ENCODE measurements around the gene ATP6V0A4. TPM values are rescaled to one million over a fixed set of nuclear protein-coding genes. Genes with fewer than 3 reads are reported as not detected.
"Not testable (repeated sequence)": the region's sequence is repeated elsewhere in the genome, so short reads cannot be mapped to it uniquely, and the experiment has no call there.

Gene ATP6V0A4
- total RNA-seq, 6 experiments from 2014 or later, result not detected

GRCh38 chr7:138802706-138803105 lies 4.7 kb upstream of the ATP6V0A4 start:
- TF ChIP-seq POLR2A (IDR thresholded peaks at IDR 0.05), result no peak
- TF ChIP-seq, protein P1, sequence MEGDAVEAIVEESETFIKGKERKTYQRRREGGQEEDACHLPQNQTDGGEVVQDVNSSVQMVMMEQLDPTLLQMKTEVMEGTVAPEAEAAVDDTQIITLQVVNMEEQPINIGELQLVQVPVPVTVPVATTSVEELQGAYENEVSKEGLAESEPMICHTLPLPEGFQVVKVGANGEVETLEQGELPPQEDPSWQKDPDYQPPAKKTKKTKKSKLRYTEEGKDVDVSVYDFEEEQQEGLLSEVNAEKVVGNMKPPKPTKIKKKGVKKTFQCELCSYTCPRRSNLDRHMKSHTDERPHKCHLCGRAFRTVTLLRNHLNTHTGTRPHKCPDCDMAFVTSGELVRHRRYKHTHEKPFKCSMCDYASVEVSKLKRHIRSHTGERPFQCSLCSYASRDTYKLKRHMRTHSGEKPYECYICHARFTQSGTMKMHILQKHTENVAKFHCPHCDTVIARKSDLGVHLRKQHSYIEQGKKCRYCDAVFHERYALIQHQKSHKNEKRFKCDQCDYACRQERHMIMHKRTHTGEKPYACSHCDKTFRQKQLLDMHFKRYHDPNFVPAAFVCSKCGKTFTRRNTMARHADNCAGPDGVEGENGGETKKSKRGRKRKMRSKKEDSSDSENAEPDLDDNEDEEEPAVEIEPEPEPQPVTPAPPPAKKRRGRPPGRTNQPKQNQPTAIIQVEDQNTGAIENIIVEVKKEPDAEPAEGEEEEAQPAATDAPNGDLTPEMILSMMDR (IDR thresholded peaks at IDR 0.05), result no peak
- intact Hi-C loops (cut with DNase I), result no loop called here
- Histone ChIP-seq H3K36me3 (no peaks in the 10 kb centered on the region), H3K4me1 (no peaks in the 10 kb centered on the region), H3K27me3 (no peaks in the 10 kb centered on the region), H3K9me3 (no peaks in the 10 kb centered on the region), H3K27ac (no peak overlapping the region), H3K4me3 (no peak overlapping the region)
- DNase-seq (no peak), ATAC-seq (no peak)
- WGBS (ENCODE audit: insufficient coverage, low coverage, low lambda C conversion rate, missing lambda C conversion rate), result 90% methylated on average over 16 of the region's 18 CpGs

GRCh38 chr7:138801256-138801655 lies 3.3 kb upstream of the ATP6V0A4 start:
- Histone ChIP-seq H3K27ac (no peak overlapping the region), H3K4me3 (no peak overlapping the region), H3K4me1 (no peaks in the 10 kb centered on the region), H3K27me3 (no peaks in the 10 kb centered on the region), H3K9me3 (no peaks in the 10 kb centered on the region), H3K36me3 (no peaks in the 10 kb centered on the region)
- TF ChIP-seq, protein P1 (IDR thresholded peaks at IDR 0.05), result no peak
- no peak for TF ChIP-seq POLR2A (IDR thresholded peaks at IDR 0.05)
- WGBS (ENCODE audit: insufficient coverage, low coverage, low lambda C conversion rate, missing lambda C conversion rate), result 100% methylated on average over 2 of the region's 3 CpGs
- intact Hi-C loops (cut with DNase I), result no loop called here
- no peak for ATAC-seq
- no peak for DNase-seq

DNA sequence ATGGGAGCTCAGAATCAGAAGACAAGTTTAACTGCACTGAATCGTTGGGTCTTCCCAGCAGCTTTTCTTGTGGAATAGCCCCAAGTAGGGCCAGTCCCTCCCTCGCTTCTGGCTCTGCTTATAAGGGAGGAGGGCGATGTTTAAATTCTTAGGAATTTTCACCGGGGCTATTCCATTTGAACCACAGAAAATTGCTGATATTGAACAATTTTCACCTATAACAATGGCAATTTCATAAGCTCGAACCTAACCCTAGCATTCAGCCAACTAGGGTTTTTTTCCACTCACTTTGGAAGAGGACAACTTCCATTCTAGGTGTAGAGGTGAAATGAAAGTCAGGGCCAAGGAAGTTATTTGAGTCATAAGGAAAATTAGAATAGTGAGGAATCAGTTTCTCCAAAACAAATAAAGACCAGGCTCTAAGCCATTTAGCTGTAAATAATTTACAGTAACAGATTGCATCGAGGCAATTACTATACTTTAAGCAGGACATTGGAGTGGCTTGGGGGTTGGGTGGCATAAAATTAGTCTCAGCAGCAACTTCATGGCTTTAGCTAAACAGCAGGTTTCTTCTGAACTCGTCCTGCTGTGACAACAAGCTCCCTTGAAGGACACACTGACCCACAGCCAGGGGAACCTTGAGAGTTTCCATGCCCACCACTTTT lies 1.5 kb upstream of the ATP6V0A4 start:
- no peak overlapping the region for H3K27ac ChIP-seq
- intact Hi-C loops (cut with DNase I), result no loop called here
- TF ChIP-seq POLR2A (IDR thresholded peaks at IDR 0.05), result no peak
- TF ChIP-seq, protein P1 (IDR thresholded peaks at IDR 0.05), result no peak
- H3K4me1 ChIP-seq, result no peaks in the 10 kb centered on the region
- H3K27me3 ChIP-seq, result no peaks in the 10 kb centered on the region
- ATAC-seq (no peak), DNase-seq (no peak)
- H3K4me3 ChIP-seq, result no peak overlapping the region
- 58% methylated on average over 7 of the region's 7 CpGs for WGBS (ENCODE audit: insufficient coverage, low coverage, low lambda C conversion rate, missing lambda C conversion rate)
- H3K36me3 ChIP-seq, result no peaks in the 10 kb centered on the region
- H3K9me3 ChIP-seq, result no peaks in the 10 kb centered on the region

GRCh38 chr7:138798836-138799235 lies 840 bp upstream of the ATP6V0A4 start:
- Histone ChIP-seq H3K36me3 (no peaks in the 10 kb centered on the region), H3K4me3 (no peak overlapping the region), H3K27me3 (no peaks in the 10 kb centered on the region), H3K4me1 (no peaks in the 10 kb centered on the region), H3K27ac (no peak overlapping the region), H3K9me3 (no peaks in the 10 kb centered on the region)
- intact Hi-C loops (cut with DNase I), result no loop called here
- TF ChIP-seq, protein P1 (IDR thresholded peaks at IDR 0.05), result no peak
- TF ChIP-seq POLR2A (IDR thresholded peaks at IDR 0.05), result no peak
- ATAC-seq (peak in 1 of 4 donors; percentile 21), DNase-seq (no peak)
- 85% methylated on average over 4 of the region's 5 CpGs for WGBS (ENCODE audit: insufficient coverage, low coverage, low lambda C conversion rate, missing lambda C conversion rate)

DNA sequence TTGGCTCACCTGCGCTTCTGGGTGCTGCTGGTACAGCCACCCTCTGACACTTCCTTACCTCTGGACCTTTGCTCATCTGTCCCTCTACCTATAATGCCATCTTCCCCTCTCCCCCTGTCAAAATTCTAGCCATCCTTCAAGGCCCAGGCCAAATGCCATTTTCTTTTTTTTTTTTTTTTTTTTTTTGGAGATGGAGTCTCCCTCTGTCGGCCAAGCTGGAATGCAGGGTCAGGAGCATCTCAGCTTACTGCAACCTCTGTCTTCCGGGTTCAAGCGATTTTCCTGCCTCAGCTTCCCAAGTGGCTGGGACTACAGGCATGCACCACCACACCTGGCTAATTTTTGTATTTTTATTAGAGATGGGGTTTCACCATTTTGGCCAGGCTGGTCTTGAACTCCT lies 950 bp downstream of the ATP6V0A4 start:
- intact Hi-C loops (cut with DNase I); ATAC-seq; H3K36me3 ChIP-seq; DNase-seq; H3K27me3 ChIP-seq; H3K4me1 ChIP-seq; H3K4me3 ChIP-seq; H3K27ac ChIP-seq; H3K9me3 ChIP-seq: not testable (repeated sequence)
- 57% methylated on average over 4 of the region's 4 CpGs for WGBS (ENCODE audit: insufficient coverage, low coverage, low lambda C conversion rate, missing lambda C conversion rate)
